Suprapubic skin (tissue), 4 donors: ENCODE measurements around the gene MAJIN.

Experiments used
- CTCF ChIP-seq, 2 donors: fragments of 200-600 bp in 1 of 2; fragments of 450-650 bp in 1 of 2; sonication (generic) in 1 of 2; IDR thresholded peaks; one replicate each; pipeline ENCODE4 v1.5.1; 2016 to 2019; ENCODE audit warnings: antibody characterized with exemption in 2 of 2, mild to moderate bottlenecking in 1 of 2, moderate library complexity in 1 of 2
- POLR2A ChIP-seq, 2 donors: fragments of 450-650 bp; IDR thresholded peaks; one replicate each; pipeline ENCODE4 v1.6.1; 2017; ENCODE audit warnings: antibody characterized with exemption in 2 of 2, mild to moderate bottlenecking in 2 of 2, moderate library complexity in 2 of 2
- POLR2AphosphoS5 ChIP-seq, 3 donors: sonication (generic); formaldehyde crosslinking; IDR thresholded peaks; one replicate each; pipeline ENCODE4 v1.6.1; 2017; ENCODE audit warnings: antibody characterized with exemption in 3 of 3

GRCh38 chr11:64906314-64906635 is 65.6 kb downstream of the MAJIN start:
- no peak for TF ChIP-seq CTCF (IDR thresholded peaks at IDR 0.05)
- TF ChIP-seq POLR2A (IDR thresholded peaks at IDR 0.05), result no peak
- no peak for TF ChIP-seq POLR2AphosphoS5 (IDR thresholded peaks at IDR 0.05)
